ENCODE measurements around the gene BRAF.
"Not testable (repeated sequence)": the region's sequence is repeated elsewhere in the genome, so short reads cannot be mapped to it uniquely, and the experiment has no call there.

BRAF gene

GRCh38 chr7:140924821-140925421 lies at the start of gene BRAF:
Gene BRAF, minus strand, starts transcription at chr7:140924929. Its CDS starts 226 bp downstream, at chr7:140924703.
- DNase-seq (ENCODE audit: low spot score) = peak; percentile 95

- no peak for DNase-seq (ENCODE audit: low spot score)
Measured at GRCh38 chr7:140972876-140973829, 48.4 kb upstream of the BRAF start.

- no peak for DNase-seq (ENCODE audit: low spot score)
Measured at GRCh38 chr7:140972344-140972743, 47.6 kb upstream of the BRAF start.

- no peak for DNase-seq (ENCODE audit: low spot score)
Measured at GRCh38 chr7:140967438-140967837, 42.7 kb upstream of the BRAF start.

GRCh38 chr7:140966561-140967233 lies 42.0 kb upstream of the BRAF start:
- no peak for DNase-seq (ENCODE audit: low spot score)

GRCh38 chr7:140961117-140961516 lies 36.4 kb upstream of the BRAF start:
- DNase-seq (ENCODE audit: low spot score) = no peak

GRCh38 chr7:140956997-140957396 lies 32.3 kb upstream of the BRAF start:
- DNase-seq (ENCODE audit: low spot score) = not testable (repeated sequence)

- DNase-seq (ENCODE audit: low spot score) = no peak
Measured at GRCh38 chr7:140945940-140946339, 21.2 kb upstream of the BRAF start.

- not testable (repeated sequence) for DNase-seq (ENCODE audit: low spot score)
Measured at GRCh38 chr7:140942242-140942641, 17.5 kb upstream of the BRAF start.

- no peak for DNase-seq (ENCODE audit: low spot score)
Measured at GRCh38 chr7:140940898-140941297, 16.2 kb upstream of the BRAF start.

- DNase-seq (ENCODE audit: low spot score) = no peak
Measured at GRCh38 chr7:140937702-140938264, 13.1 kb upstream of the BRAF start.

- DNase-seq (ENCODE audit: low spot score) = no peak
Measured at GRCh38 chr7:140928491-140929309, 4.0 kb upstream of the BRAF start.

GRCh38 chr7:140927945-140928344 lies 3.2 kb upstream of the BRAF start:
- DNase-seq (ENCODE audit: low spot score) = not testable (repeated sequence)

- DNase-seq (ENCODE audit: low spot score) = no peak
Measured at GRCh38 chr7:140927351-140927750, 2.6 kb upstream of the BRAF start.

- no peak for DNase-seq (ENCODE audit: low spot score)
Measured at GRCh38 chr7:140926021-140926817, 1.5 kb upstream of the BRAF start.

GRCh38 chr7:140924019-140924820 lies 509 bp downstream of the BRAF start:
- peak; percentile 81 for DNase-seq (ENCODE audit: low spot score)

GRCh38 chr7:140923358-140924006 lies 1.2 kb downstream of the BRAF start:
- DNase-seq (ENCODE audit: low spot score) = peak; percentile 53

GRCh38 chr7:140922741-140923345 lies 1.9 kb downstream of the BRAF start:
- peak; percentile 29 for DNase-seq (ENCODE audit: low spot score)

- no peak for DNase-seq (ENCODE audit: low spot score)
Measured at GRCh38 chr7:140920745-140921144, 4.0 kb downstream of the BRAF start.
